Stomach (tissue), 4 donors: ENCODE results near the gene RTKN.
A peak's percentile ranks its signal among the peaks of the same experiment; 100 is the strongest.

Experiments
- CTCF ChIP-seq, 7 experiments: fragments of 450-650 bp in 4 of 7; fragments of 200-600 bp in 3 of 7; sonication (generic) in 3 of 7; IDR thresholded peaks; one replicate each; pipeline ENCODE4 v1.5.1; 2016 to 2019; ENCODE audit warnings: antibody characterized with exemption in 7 of 7, control low read depth in 2 of 7, mild to moderate bottlenecking in 1 of 7
- EP300 ChIP-seq: sonication (generic); formaldehyde crosslinking; IDR thresholded peaks from one replicate; pipeline ENCODE4 v1.6.1; 2017; ENCODE audit warnings: antibody characterized with exemption
- POLR2A ChIP-seq, 4 donors: fragments of 450-650 bp; IDR thresholded peaks; one replicate each; pipeline ENCODE4 v1.6.1; 2016; ENCODE audit warnings: antibody characterized with exemption in 4 of 4, control low read depth in 2 of 4, mild to moderate bottlenecking in 1 of 4, moderate library complexity in 1 of 4
- POLR2AphosphoS5 ChIP-seq, 3 donors: sonication (generic); formaldehyde crosslinking; IDR thresholded peaks; one replicate each; pipeline ENCODE4 v1.6.1; 2016; ENCODE audit warnings: antibody characterized with exemption in 3 of 3

GRCh38 chr2:74391580-74392448 lies 49.9 kb downstream of the RTKN start:
- TF ChIP-seq CTCF (IDR thresholded peaks at IDR 0.05) (peak in 5 of 7 experiments; percentile 95 to 99 (median 97)), POLR2A (IDR thresholded peaks at IDR 0.05) (no peak), EP300 (no peak), POLR2AphosphoS5 (IDR thresholded peaks at IDR 0.05) (peak in 2 of 3 donors; percentile 76 to 82)
